Cardiac septum (tissue), 1 donor: ENCODE data around the gene LEFTY1. TPM values are rescaled to one million over a fixed set of nuclear protein-coding genes. Genes with fewer than 3 reads are reported as not detected.

Source experiments
- DNase-seq: peaks from one replicate; pipeline ENCODE4 v3.0.0-alpha.2; 2020; ENCODE audit warnings: low spot score
- intact Hi-C: fragments of 100-400 bp; cut with DNase I; formaldehyde crosslinking; loops from one replicate; pipeline ENCODE4 v1.14.0; 2022
- total RNA-seq: library from RNA; stranded (reverse); fragmentation: NEBNext Ultra II Directional; extraction: Animal tissue kit (Norgen Biotek cat#: 25700); gene quantifications from one replicate; pipeline ENCODE4 v1.2.1, GENCODE V29; 2021
- donor health status: DM: no; HTN: no; CAD: no.

LEFTY1 gene
- total RNA-seq, 1 donor from 2014 or later: not detected

- intact Hi-C loops: no loop called here
- DNase-seq: no peak
These were observed 11.4 kb downstream of the LEFTY1 start for GRCh38 chr1:225877580-225877979.

- intact Hi-C loops: no loop called here
- no peak for DNase-seq
These were observed 11.9 kb downstream of the LEFTY1 start for GRCh38 chr1:225876900-225877510.

GRCh38 chr1:225875044-225875815, 13.7 kb downstream of the LEFTY1 start:
- intact Hi-C loops: no loop called here
- no peak for DNase-seq

GRCh38 chr1:225874431-225874830, 14.5 kb downstream of the LEFTY1 start:
- intact Hi-C loops: no loop called here
- DNase-seq: no peak

- no peak for DNase-seq
- intact Hi-C loops: no loop called here
These were observed 15.6 kb downstream of the LEFTY1 start for GRCh38 chr1:225873281-225873850.

GRCh38 chr1:225872075-225872430, 16.9 kb downstream of the LEFTY1 start:
- no peak for DNase-seq
- intact Hi-C loops: no loop called here

- no peak for DNase-seq
- intact Hi-C loops: no loop called here
These were observed 17.4 kb downstream of the LEFTY1 start for GRCh38 chr1:225871359-225872074.

- intact Hi-C loops: no loop called here
- no peak for DNase-seq
These were observed 18.0 kb downstream of the LEFTY1 start for GRCh38 chr1:225870911-225871310.

- no peak for DNase-seq
- intact Hi-C loops: no loop called here
These were observed 20.2 kb downstream of the LEFTY1 start for GRCh38 chr1:225868631-225869330.

- no peak for DNase-seq
- intact Hi-C loops: no loop called here
These were observed 22.0 kb downstream of the LEFTY1 start for GRCh38 chr1:225866981-225867380.

GRCh38 chr1:225866061-225866837, 22.7 kb downstream of the LEFTY1 start:
- no peak for DNase-seq
- intact Hi-C loops: no loop called here

GRCh38 chr1:225865514-225865913, 23.4 kb downstream of the LEFTY1 start:
- no peak for DNase-seq
- intact Hi-C loops: no loop called here

GRCh38 chr1:225863167-225863566, 25.8 kb downstream of the LEFTY1 start:
- intact Hi-C loops: no loop called here

GRCh38 chr1:225862581-225862950, 26.4 kb downstream of the LEFTY1 start:
- DNase-seq: no peak
- intact Hi-C loops: no loop called here

More at GRCh38 chr1:225863167-225863566, 25.8 kb downstream of the LEFTY1 start:
- no peak for DNase-seq

GRCh38 chr1:225861834-225862580, 26.9 kb downstream of the LEFTY1 start:
- DNase-seq: no peak
- intact Hi-C loops: no loop called here

GRCh38 chr1:225860876-225861441, 28.0 kb downstream of the LEFTY1 start:
- intact Hi-C loops: no loop called here
- DNase-seq: no peak

GRCh38 chr1:225860107-225860506, 28.8 kb downstream of the LEFTY1 start:
- DNase-seq: no peak
- intact Hi-C loops: no loop called here

GRCh38 chr1:225859151-225859550, 29.8 kb downstream of the LEFTY1 start:
- DNase-seq: no peak
- intact Hi-C loops: no loop called here
